PC-3 (cell line): ENCODE results near the gene ANLN. TPM values are rescaled to one million over a fixed set of nuclear protein-coding genes. Genes with fewer than 3 reads are reported as not detected.
A peak's percentile ranks its signal among the peaks of the same experiment; 100 is the strongest.

Experiments
- ATAC-seq: fragments of 200-7000 bp; cut with Tn5 transposase; 2 replicates; pipeline ENCODE4 v1.9.1; 2020; ENCODE audit warnings: mild to moderate bottlenecking, moderate library complexity
- BruUV-seq: library from RNA; stranded (reverse); fragments of 400-500 nt; replicated peaks from 2 replicates; lab custom pipeline; 2021; lab: Mats Ljungman, UMichigan
- CTCF ChIA-PET: fragments of 300-600 bp; sonication (Branson Sonifier 250); formaldehyde crosslinking; loops from one replicate; lab custom pipeline; 2022; ENCODE audit warnings: antibody characterized with exemption; lab: Charles Lee
- POLR2A ChIA-PET: fragments of 300-600 bp; sonication (Branson Sonifier 250); formaldehyde crosslinking; loops from one replicate; lab custom pipeline; 2022; ENCODE audit warnings: antibody characterized with exemption; ENCODE audit not compliant: unreplicated experiment; lab: Charles Lee
- DNase-seq: peaks from one replicate; pipeline ENCODE4 v3.0.0-alpha.2; 2015
- H2AFZ ChIP-seq: fragments of 300-600 bp; sonication (generic); 2 replicates; pipeline ENCODE4 v1.6.0; 2016; ENCODE audit warnings: antibody characterized with exemption, low read length
- H3F3A ChIP-seq: fragments of 300-600 bp; sonication (generic); one replicate; pipeline ENCODE4 v1.6.0; 2017; ENCODE audit warnings: antibody characterized with exemption, low read length, control low read depth, mild to moderate bottlenecking; ENCODE audit not compliant: unreplicated experiment
- H3K27ac ChIP-seq: fragments of 300-600 bp; sonication (generic); 2 replicates; pipeline ENCODE4 v1.5.1; 2016; ENCODE audit warnings: mild to moderate bottlenecking, low read length
- H3K27me3 ChIP-seq: fragments of 300-600 bp; sonication (generic); 2 replicates; pipeline ENCODE4 v1.6.1; 2016; ENCODE audit warnings: low read length, mixed read lengths
- H3K36me3 ChIP-seq: fragments of 300-600 bp; sonication (generic); 2 replicates; pipeline ENCODE4 v1.6.1; 2016; ENCODE audit warnings: low read depth, mixed run types, low read length, mixed read lengths
- H3K4me1 ChIP-seq: fragments of 300-600 bp; sonication (generic); 2 replicates; pipeline ENCODE4 v1.5.1; 2016; ENCODE audit warnings: low read length; ENCODE audit not compliant: insufficient read depth
- H3K4me2 ChIP-seq: fragments of 300-600 bp; sonication (generic); 2 replicates; pipeline ENCODE4 v1.6.0; 2016; ENCODE audit warnings: low read length
- H3K4me3 ChIP-seq: fragments of 300-600 bp; sonication (generic); 2 replicates; pipeline ENCODE4 v1.5.1; 2016; ENCODE audit warnings: mild to moderate bottlenecking, low read length, mixed read lengths
- H3K79me2 ChIP-seq: fragments of 300-600 bp; sonication (generic); 2 replicates; pipeline ENCODE4 v1.6.1; 2017; ENCODE audit warnings: low read length, mixed read lengths
- H3K9ac ChIP-seq: fragments of 300-600 bp; sonication (generic); 2 replicates; pipeline ENCODE4 v1.6.0; 2016; ENCODE audit warnings: mild to moderate bottlenecking, low read length
- H3K9me2 ChIP-seq: fragments of 300-600 bp; sonication (generic); replicated peaks from 2 replicates; pipeline ENCODE4 v1.6.1; 2016; ENCODE audit warnings: mixed run types, low read length, mixed read lengths
- H3K9me3 ChIP-seq: fragments of 300-600 bp; sonication (generic); 2 replicates; pipeline ENCODE4 v1.6.1; 2016; ENCODE audit warnings: low read length, mixed read lengths
- H4K20me1 ChIP-seq: fragments of 300-600 bp; sonication (generic); 2 replicates; pipeline ENCODE4 v1.6.1; 2016; ENCODE audit warnings: low read length, mixed read lengths
- EZH2 ChIP-seq: fragments of 300-600 bp; sonication (generic); IDR thresholded peaks from one replicate; pipeline ENCODE4 v1.6.1; 2017; ENCODE audit warnings: antibody characterized with exemption, mild to moderate bottlenecking, low read length; ENCODE audit not compliant: unreplicated experiment
- EZH2phosphoT487 ChIP-seq: fragments of 300-600 bp; sonication (generic); IDR thresholded peaks from 2 replicates; pipeline ENCODE4 v1.6.1; 2018; ENCODE audit warnings: mild to moderate bottlenecking, antibody characterized with exemption, low read length, borderline replicate concordance
- intact Hi-C: fragments of 100-400 bp; cut with micrococcal nuclease; formaldehyde crosslinking; loops from 2 replicates; pipeline ENCODE4 v1.9.0; 2023
- total RNA-seq: library from RNA; depleted of rRNA; stranded (reverse); fragments of >200 nt; gene quantifications from 2 replicates; pipeline ENCODE4 v1.2.3, GENCODE V29; 2014
- TF ChIP-seq, protein P1 (sequence below): fragments of 300-600 bp; sonication (generic); conservative IDR thresholded peaks from 2 replicates; pipeline ENCODE4 v1.5.1; 2017; ENCODE audit warnings: antibody characterized with exemption, low read depth, mild to moderate bottlenecking, low read length

The ANLN gene
- total RNA-seq, 1 experiment from 2014 or later = 110 TPM

GRCh38 chr7:36456138-36456537 lies 66.5 kb downstream of the ANLN start:
- Histone ChIP-seq H2AFZ (no peak overlapping the region), H3K4me3 (no peak overlapping the region), H3F3A (peaks cover 3% of the 10 kb centered on the region), H3K79me2 (no peaks in the 10 kb centered on the region), H3K27ac (no peak overlapping the region), H3K9me2 (no peaks in the 10 kb centered on the region), H3K27me3 (no peaks in the 10 kb centered on the region), H4K20me1 (no peaks in the 10 kb centered on the region), H3K4me1 (no peaks in the 10 kb centered on the region), H3K9me3 (no peaks in the 10 kb centered on the region), H3K36me3 (peaks cover 28% of the 10 kb centered on the region), H3K9ac (no peak overlapping the region), H3K4me2 (no peak overlapping the region)
- TF ChIP-seq EZH2 (no peak), EZH2phosphoT487 (no peak)
- TF ChIP-seq, protein P1, sequence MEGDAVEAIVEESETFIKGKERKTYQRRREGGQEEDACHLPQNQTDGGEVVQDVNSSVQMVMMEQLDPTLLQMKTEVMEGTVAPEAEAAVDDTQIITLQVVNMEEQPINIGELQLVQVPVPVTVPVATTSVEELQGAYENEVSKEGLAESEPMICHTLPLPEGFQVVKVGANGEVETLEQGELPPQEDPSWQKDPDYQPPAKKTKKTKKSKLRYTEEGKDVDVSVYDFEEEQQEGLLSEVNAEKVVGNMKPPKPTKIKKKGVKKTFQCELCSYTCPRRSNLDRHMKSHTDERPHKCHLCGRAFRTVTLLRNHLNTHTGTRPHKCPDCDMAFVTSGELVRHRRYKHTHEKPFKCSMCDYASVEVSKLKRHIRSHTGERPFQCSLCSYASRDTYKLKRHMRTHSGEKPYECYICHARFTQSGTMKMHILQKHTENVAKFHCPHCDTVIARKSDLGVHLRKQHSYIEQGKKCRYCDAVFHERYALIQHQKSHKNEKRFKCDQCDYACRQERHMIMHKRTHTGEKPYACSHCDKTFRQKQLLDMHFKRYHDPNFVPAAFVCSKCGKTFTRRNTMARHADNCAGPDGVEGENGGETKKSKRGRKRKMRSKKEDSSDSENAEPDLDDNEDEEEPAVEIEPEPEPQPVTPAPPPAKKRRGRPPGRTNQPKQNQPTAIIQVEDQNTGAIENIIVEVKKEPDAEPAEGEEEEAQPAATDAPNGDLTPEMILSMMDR = no peak
- ChIA-PET CTCF (no interaction called here), POLR2A (no interaction called here)
- no TSS peak for BruUV-seq
- ATAC-seq (no peak), DNase-seq (no peak)
- intact Hi-C loops = no loop called here

DNA sequence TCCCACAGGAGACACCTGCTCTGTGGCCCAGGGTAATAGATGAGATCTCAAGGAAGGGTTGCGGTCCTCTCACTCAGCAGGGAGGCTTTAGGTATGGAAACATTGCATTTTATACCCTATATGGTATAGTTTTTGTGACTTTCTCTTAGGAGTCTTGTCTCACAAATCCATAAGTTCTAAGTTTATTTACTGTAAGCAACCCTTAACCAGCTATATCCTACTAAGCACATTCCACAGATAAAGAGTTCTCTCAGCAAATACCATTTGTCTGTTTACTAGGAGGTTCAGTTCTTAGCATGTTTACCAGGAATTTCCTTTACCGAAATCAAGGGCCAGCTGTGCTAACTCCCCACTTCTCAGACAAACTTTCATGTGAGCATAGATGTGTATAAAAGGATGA lies 66.9 kb downstream of the ANLN start:
- POLR2A ChIA-PET = no interaction called here
- BruUV-seq = TSS peak; percentile 13
- ATAC-seq (no peak; the same call in 1 of the 2 replicates), DNase-seq (no peak)
- TF ChIP-seq EZH2 (no peak), EZH2phosphoT487 (no peak)
- TF ChIP-seq, protein P1 = no peak
- Histone ChIP-seq H3K9ac (no peak overlapping the region), H3F3A (peaks cover 3% of the 10 kb centered on the region), H3K36me3 (peaks cover 24% of the 10 kb centered on the region; the same call in 1 of the 2 replicates), H3K9me2 (no peaks in the 10 kb centered on the region), H3K9me3 (no peaks in the 10 kb centered on the region), H3K4me1 (no peaks in the 10 kb centered on the region), H3K79me2 (no peaks in the 10 kb centered on the region), H3K27me3 (no peaks in the 10 kb centered on the region), H2AFZ (no peak overlapping the region), H3K4me2 (no peak overlapping the region), H4K20me1 (no peaks in the 10 kb centered on the region), H3K27ac (no peak overlapping the region), H3K4me3 (no peak overlapping the region)
- CTCF ChIA-PET = no interaction called here
- intact Hi-C loops = no loop called here

- Histone ChIP-seq H2AFZ (no peak overlapping the region), H3K4me3 (no peak overlapping the region), H3K27me3 (no peaks in the 10 kb centered on the region; the same call in 1 of the 2 replicates), H3K4me2 (no peak overlapping the region), H3K9me2 (no peaks in the 10 kb centered on the region), H3K9me3 (no peaks in the 10 kb centered on the region), H3K79me2 (no peaks in the 10 kb centered on the region), H3K4me1 (no peaks in the 10 kb centered on the region), H4K20me1 (no peaks in the 10 kb centered on the region), H3K36me3 (no peaks in the 10 kb centered on the region), H3K27ac (no peak overlapping the region), H3K9ac (no peak overlapping the region), H3F3A (no peaks in the 10 kb centered on the region)
- ChIA-PET CTCF (no interaction called here), POLR2A (no interaction called here)
- DNase-seq = no peak
- BruUV-seq = no TSS peak
- intact Hi-C loops = no loop called here
- TF ChIP-seq EZH2 (no peak), EZH2phosphoT487 (no peak)
- TF ChIP-seq, protein P1 = no peak
- no peak for ATAC-seq
Observed at GRCh38 chr7:36459236-36459960, 69.7 kb downstream of the ANLN start.
